ENCODE measurements around the gene PTPRA. TPM values are rescaled to one million over a fixed set of nuclear protein-coding genes. Genes with fewer than 3 reads are reported as not detected.

Gene PTPRA, protein sequence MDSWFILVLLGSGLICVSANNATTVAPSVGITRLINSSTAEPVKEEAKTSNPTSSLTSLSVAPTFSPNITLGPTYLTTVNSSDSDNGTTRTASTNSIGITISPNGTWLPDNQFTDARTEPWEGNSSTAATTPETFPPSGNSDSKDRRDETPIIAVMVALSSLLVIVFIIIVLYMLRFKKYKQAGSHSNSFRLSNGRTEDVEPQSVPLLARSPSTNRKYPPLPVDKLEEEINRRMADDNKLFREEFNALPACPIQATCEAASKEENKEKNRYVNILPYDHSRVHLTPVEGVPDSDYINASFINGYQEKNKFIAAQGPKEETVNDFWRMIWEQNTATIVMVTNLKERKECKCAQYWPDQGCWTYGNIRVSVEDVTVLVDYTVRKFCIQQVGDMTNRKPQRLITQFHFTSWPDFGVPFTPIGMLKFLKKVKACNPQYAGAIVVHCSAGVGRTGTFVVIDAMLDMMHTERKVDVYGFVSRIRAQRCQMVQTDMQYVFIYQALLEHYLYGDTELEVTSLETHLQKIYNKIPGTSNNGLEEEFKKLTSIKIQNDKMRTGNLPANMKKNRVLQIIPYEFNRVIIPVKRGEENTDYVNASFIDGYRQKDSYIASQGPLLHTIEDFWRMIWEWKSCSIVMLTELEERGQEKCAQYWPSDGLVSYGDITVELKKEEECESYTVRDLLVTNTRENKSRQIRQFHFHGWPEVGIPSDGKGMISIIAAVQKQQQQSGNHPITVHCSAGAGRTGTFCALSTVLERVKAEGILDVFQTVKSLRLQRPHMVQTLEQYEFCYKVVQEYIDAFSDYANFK
- 71.7 TPM for total RNA-seq

GRCh38 chr20:2873010-2873746 is at the start of gene PTPRA:
PTPRA (plus strand) TSS chr20:2873481; CDS start chr20:2964278, 90,797 bp downstream.

GRCh38 chr20:2840138-2840966 is 32.9 kb upstream of the PTPRA start, which contains the start of the genes PCED1A and VPS16:
PCED1A (minus strand) TSS chr20:2840655; CDS start chr20:2839912, 743 bp downstream.
VPS16 (plus strand) TSS chr20:2840745; CDS start chr20:2840775, 30 bp downstream.

DNA sequence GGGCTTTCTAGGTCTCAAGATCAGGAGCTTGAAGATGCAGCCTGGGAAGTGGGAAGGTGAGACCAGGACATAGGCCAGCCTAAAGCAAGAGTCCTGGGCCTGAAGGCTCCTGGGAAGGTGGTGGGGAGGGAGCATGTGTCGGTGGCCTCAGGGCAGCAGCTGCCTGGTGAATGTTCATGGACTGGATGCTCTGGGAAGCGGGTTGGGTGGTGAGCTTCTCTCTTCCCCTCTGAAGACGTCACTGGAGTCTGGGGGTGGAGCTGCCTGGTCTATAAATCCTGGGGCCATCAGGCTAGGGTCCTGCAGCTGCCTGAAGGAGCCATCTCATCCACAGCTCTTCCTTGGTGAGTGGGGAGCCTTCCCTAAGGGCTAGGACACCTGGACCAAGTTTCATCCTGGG is 170.0 kb downstream of the PTPRA start, which contains the start of gene GNRH2:
TSS of gene GNRH2 (plus strand) at position 301 of the 400 bp plus-strand sequence. CDS start 793 bp downstream, outside the sequence.

DNA sequence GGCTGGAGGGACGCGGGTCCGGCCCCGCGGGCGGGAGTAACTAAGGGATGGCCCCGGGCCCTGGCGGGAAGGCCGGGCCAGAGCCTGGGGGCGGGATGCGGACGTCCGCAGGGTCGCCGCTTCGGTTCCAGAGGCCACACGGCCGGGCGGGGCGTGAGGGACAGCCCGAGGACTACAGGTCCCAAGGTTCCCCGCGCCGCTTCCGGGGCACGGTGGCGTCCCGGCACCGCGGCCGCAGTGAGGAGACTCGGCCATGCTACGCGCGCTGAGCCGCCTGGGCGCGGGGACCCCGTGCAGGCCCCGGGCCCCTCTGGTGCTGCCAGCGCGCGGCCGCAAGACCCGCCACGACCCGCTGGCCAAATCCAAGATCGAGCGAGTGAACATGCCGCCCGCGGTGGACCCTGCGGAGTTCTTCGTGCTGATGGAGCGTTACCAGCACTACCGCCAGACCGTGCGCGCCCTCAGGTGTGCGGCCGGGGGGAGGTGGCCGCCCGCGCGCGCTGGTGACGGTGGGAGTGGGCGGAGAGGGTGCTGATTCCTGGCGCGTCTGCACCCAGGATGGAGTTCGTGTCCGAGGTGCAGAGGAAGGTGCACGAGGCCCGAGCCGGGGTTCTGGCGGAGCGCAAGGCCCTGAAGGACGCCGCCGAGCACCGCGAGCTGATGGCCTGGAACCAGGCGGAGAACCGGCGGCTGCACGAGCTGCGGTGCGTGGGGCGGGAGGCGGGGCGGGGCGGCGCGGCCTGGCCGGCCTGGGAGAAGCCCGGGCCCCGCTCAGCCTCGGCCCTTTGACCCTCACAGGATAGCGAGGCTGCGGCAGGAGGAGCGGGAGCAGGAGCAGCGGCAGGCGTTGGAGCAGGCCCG is 172.8 kb downstream of the PTPRA start, which contains the start of gene MRPS26:
TSS of gene MRPS26 (plus strand) at position 237 of the 861 bp plus-strand sequence. CDS start at position 254, 17 bp downstream.

DNA sequence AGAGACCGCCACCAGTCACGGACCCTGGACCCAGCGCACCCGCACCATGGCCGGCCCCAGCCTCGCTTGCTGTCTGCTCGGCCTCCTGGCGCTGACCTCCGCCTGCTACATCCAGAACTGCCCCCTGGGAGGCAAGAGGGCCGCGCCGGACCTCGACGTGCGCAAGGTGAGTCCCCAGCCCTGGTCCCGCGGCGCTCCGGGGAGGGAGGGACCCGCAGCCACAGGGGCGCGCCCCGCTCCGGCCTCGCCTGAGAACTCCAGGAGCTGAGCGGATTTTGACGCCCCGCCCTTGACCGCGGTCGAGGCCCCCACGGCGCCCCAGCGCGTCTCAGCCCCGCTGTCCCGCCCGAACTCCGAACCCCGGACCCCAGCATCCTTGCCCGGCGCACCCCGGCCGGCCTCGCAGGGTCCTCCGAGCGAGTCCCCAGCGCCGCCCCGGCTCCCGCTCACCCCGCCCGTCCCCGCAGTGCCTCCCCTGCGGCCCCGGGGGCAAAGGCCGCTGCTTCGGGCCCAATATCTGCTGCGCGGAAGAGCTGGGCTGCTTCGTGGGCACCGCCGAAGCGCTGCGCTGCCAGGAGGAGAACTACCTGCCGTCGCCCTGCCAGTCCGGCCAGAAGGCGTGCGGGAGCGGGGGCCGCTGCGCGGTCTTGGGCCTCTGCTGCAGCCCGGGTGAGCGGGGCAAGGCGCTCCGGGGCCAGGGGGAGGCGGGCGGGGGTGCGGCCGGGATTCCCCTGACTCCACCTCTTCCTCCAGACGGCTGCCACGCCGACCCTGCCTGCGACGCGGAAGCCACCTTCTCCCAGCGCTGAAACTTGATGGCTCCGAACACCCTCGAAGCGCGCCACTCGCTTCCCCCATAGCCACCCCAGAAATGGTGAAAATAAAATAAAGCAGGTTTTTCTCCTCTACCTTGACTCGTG is 198.6 kb downstream of the PTPRA start, which contains the start of gene OXT:
TSS of gene OXT (plus strand) at position 11 of the 920 bp plus-strand sequence. CDS start at position 47, 36 bp downstream.

DNA sequence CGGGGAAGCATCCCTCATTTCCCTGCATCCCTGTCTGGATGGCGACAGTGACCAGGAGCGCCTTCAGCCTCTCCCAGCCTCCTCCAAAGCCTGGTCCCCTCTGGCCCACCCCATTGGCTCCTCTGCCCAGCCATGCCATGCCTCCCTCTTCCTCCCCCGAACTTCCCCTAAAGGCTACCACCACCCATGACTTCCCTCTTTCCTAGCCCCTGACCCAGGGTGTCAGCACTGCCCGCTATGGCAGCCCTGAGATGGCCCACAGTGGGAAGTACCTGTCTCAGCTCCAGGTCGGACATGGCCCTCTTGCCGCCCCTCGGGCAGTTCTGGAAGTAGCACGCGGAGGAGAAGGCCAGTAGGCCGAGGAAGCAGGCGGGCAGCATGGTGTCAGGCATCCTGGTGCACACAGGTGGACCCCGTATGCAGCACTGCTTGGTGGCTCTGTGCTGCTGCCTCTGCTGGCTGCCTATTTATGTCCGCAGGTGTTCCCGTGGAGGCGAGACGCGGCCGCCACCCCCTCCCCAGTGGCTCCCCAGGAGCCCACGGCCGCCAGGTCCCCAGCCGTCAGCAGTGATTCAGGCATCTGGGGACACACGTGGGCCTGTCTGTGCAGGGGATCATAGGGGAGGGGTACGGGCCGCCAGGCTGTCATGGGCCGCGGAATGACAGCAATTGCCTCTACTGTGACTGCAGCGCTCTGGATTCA is 211.2 kb downstream of the PTPRA start, which contains the start of gene AVP:
TSS of gene AVP (minus strand) at position 442 of the 703 bp plus-strand sequence. CDS start at position 392, 50 bp downstream.

Other genes starting within 250 kb of the PTPRA start
- gene NOP56, start 220.8 kb upstream of the PTPRA start, total RNA-seq: 104 TPM
- 103 TPM for gene IDH3B, start 209.3 kb upstream of the PTPRA start, total RNA-seq
- 18.3 TPM for gene EBF4, start 180.7 kb upstream of the PTPRA start, total RNA-seq
- 146 TPM for gene CPXM1, start 72.9 kb upstream of the PTPRA start, total RNA-seq
- gene C20orf141, start 58.5 kb upstream of the PTPRA start, total RNA-seq: not detected
- gene TMEM239, start 57.1 kb upstream of the PTPRA start, total RNA-seq: not detected
- 62.2 TPM for gene PCED1A, start 32.8 kb upstream of the PTPRA start, total RNA-seq
- gene VPS16, start 32.7 kb upstream of the PTPRA start, total RNA-seq: 38.4 TPM
- gene GNRH2, start 170.1 kb downstream of the PTPRA start, total RNA-seq: not detected
- gene MRPS26, start 172.6 kb downstream of the PTPRA start, total RNA-seq: 50.9 TPM
- not detected for gene OXT, start 198.1 kb downstream of the PTPRA start, total RNA-seq
- gene AVP, start 211.2 kb downstream of the PTPRA start, total RNA-seq: not detected